NCI-H2029 treated with DMSO at 0.1 percent for 48 hours (cell line): ENCODE data around the gene MOCOS.

Source experiments
- DNase-seq: peaks from one replicate; lab custom pipeline; 2025; lab: John Stamatoyannopoulos, UW

The MOCOS gene

GRCh38 chr18:36307513-36307912 is 120.2 kb downstream of the MOCOS start:
- no peak for DNase-seq

GRCh38 chr18:36308711-36309435 is 121.6 kb downstream of the MOCOS start:
- DNase-seq = no peak

- DNase-seq = no peak
These were observed 122.4 kb downstream of the MOCOS start for GRCh38 chr18:36309436-36310391.

GRCh38 chr18:36311026-36311570 is 123.8 kb downstream of the MOCOS start:
- no peak for DNase-seq

- no peak for DNase-seq
These were observed 125.6 kb downstream of the MOCOS start for GRCh38 chr18:36312806-36313395.

GRCh38 chr18:36314098-36314497 is 126.8 kb downstream of the MOCOS start:
- DNase-seq = no peak

GRCh38 chr18:36314754-36315153 is 127.5 kb downstream of the MOCOS start:
- no peak for DNase-seq

- no peak for DNase-seq
These were observed 128.4 kb downstream of the MOCOS start for GRCh38 chr18:36315736-36316135.

GRCh38 chr18:36316246-36316645 is 128.9 kb downstream of the MOCOS start:
- no peak for DNase-seq
